Measurements from ENCODE around the gene RHOBTB3.
"Not testable (repeated sequence)": the region's sequence is repeated elsewhere in the genome, so short reads cannot be mapped to it uniquely, and the experiment has no call there.

The RHOBTB3 gene

GRCh38 chr5:95801961-95802360 is 70.8 kb downstream of the RHOBTB3 start:
- no peak for DNase-seq

- no peak for DNase-seq
Measured at GRCh38 chr5:95803271-95804148, 72.4 kb downstream of the RHOBTB3 start.

- no peak for DNase-seq
Measured at GRCh38 chr5:95804736-95805539, 73.8 kb downstream of the RHOBTB3 start.

DNA sequence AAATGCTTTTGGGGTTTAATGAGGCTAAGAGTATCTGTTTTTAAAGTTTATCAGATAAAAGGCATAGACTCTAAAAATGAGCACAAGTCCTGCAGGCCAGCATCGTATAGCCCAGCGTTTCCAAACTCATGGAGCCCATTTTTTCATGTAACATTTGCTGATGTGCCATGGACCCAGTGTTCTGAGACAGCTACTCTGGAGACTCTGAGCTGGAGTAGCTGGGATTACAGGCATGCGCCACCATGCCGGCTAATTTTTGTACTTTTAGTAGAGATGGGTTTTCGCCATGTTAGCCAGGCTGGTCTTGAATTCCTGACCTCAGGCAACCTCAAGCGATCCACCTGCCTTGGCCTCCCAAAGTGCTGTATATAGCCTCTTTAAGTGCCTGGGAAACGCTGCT is 75.6 kb downstream of the RHOBTB3 start:
- DNase-seq: no peak

GRCh38 chr5:95808013-95808685 is 77.0 kb downstream of the RHOBTB3 start:
- no peak for DNase-seq

DNA sequence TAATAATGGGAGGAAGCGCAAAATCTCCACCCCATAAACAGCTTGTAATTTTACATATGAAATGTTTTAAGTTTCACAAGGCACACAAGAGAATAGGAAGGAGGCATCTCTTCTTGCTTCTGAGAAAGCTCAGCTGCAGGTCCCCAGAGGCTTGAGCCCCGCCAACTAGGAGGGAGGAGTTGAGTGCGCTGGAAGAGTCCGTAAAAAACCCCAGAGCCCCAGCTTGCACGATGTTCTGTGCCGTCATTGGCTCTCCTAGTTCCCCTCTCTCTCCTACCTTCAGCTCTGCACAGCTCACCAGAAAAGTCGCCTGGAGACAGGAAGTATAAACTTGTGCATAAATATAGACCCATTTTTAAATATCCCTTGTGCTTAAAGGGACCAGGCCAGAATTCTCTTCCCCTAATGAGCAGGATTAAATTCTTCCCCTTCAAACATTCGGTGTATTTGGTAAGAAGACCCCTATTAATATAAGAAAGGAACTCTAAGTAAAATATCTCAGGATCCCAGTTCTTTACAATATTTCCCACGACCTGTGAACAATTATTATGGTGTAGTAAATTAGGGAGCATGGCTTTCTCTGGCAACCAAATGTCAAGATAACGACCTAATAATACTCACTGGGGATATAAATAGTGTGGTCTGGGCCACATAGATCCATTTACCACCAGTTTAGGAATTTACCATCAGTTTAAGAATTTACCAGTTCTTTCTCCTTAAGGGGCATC is 77.7 kb downstream of the RHOBTB3 start:
- DNase-seq: peak; percentile 33

GRCh38 chr5:95809414-95809960 is 78.4 kb downstream of the RHOBTB3 start:
- no peak for DNase-seq

DNA sequence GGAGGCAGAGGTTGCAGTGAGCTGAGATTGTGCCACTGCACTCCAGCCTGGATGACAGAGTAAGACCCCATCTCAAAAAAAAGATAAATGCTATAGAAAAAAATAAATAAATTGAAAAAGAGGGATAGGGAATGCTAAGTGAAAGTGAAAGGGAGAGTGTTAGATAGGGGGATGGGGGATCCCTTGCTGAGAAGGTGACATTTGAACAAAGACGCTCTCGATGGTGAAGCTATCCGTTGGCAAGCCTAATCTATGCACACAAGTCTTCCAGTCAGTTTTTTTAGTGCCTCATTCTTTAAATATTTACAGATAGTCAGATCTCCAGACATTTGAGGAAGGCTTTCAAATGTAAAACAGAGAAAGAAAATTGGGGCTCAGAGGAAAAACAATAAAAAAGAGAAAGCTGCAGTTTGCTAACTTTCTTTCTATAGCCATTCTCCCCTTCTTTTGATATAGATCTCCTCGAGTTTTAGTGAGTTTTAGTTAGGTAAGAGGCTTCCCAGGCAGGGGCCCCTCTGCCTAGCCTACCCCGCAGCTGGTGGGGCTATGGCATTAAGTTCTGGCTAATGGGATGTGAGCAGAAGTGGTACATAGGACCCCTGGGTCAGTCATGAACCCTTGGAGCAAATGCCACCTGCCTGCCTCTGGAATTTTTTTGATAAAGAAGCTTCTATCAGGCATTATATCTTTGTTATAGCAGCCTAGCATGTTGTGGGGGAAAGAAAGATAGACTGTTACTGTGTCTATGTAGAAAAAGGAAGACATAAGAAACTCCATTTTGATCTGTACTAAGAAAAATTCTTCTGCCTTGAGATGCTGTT is 79.4 kb downstream of the RHOBTB3 start:
- DNase-seq: no peak

DNA sequence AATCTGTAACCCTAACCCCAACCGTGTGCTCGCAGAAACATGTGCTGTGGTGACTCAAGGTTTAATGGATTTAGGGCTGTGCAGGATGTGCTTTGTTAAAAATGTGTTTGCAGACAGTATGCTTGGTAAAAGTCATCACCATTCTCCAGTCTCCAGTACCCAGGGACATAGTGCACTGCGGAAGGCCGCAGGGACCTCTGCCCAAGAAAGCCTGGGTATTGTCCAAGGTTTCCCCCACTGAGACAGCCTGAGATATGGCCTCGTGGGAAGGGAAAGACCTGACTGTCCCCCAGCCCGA is 79.9 kb downstream of the RHOBTB3 start:
- not testable (repeated sequence) for DNase-seq

GRCh38 chr5:95811461-95812073 is 80.4 kb downstream of the RHOBTB3 start:
- DNase-seq: not testable (repeated sequence)

GRCh38 chr5:95812074-95812471 is 80.9 kb downstream of the RHOBTB3 start:
- peak; percentile 49 for DNase-seq

- not testable (repeated sequence) for DNase-seq
Measured at GRCh38 chr5:95813035-95813434, 81.9 kb downstream of the RHOBTB3 start.

DNA sequence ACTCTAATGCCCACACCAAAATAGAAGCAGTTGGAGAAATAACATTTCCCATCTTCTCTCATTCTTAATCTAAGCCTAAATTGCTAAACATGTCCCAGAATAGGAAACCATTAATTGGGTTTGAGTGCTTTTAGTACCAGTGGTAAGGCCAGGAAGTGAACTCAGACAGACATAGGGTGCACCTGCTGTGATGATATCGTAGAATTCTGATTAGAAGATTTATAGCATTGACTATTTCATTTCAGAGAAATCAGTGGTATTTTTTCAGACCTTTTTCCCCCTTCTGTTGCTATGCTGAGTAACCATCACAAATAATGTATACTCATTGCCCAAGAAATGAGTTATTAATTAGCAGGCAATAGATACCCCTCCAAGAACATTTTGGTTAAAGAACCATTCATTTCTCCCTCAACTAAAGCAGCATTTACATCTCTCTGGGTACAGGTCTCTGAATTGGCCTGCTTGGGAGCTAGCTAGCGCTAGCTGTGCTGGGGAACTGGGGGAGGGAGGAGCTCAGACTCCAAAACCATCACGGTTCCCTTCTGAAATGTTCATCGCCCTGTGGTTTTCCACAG is 84.1 kb downstream of the RHOBTB3 start:
- no peak for DNase-seq

- DNase-seq: no peak
Measured at GRCh38 chr5:95816341-95816740, 85.2 kb downstream of the RHOBTB3 start.

GRCh38 chr5:95816776-95817175 is 85.6 kb downstream of the RHOBTB3 start:
- no peak for DNase-seq

GRCh38 chr5:95817430-95817829 is 86.3 kb downstream of the RHOBTB3 start:
- DNase-seq: no peak

DNA sequence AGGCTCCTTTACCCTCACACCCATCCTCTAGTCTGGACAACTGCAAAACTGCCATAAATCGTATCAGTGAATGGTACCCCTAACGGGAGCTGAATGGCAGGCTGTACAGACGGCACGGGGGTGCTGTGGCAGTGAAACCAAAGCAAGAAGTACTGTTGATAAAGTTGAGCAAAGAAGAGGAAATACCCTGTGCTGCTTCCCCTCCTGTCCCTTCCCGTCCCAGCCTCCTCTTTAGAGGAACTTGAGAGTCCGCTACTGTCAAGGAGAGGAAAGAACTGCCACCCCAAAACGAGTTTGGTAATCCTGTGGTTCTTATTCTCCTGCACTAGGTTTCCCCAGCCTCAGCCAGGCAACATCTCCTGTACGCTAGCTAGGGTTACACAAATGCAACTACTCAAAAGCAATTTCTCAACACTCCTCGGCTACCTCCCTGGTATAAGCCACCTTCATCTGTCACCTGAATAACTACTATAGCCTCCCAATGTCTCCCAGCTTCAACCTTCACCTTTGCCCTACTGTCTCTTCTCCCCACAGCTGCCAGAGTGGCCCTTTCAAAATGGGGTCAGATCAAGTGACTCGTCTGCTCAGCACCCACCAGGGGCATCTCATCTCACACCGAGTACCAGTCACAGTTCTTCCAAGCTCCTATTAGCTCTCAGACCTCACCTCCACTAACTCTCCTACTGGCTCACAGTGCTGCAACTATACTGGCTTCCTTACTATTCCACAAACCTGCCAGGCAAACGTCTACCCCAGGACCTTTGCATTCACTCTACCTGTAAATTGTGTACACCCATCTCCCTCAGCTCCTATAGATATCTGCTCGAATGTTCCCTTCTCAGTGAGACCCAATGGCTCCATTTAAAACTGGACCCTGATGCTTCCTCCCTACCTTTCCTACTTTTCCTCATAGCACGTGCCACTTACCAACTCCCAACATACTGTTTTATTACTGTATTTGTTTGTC is 87.3 kb downstream of the RHOBTB3 start:
- peak; percentile 53 for DNase-seq

DNA sequence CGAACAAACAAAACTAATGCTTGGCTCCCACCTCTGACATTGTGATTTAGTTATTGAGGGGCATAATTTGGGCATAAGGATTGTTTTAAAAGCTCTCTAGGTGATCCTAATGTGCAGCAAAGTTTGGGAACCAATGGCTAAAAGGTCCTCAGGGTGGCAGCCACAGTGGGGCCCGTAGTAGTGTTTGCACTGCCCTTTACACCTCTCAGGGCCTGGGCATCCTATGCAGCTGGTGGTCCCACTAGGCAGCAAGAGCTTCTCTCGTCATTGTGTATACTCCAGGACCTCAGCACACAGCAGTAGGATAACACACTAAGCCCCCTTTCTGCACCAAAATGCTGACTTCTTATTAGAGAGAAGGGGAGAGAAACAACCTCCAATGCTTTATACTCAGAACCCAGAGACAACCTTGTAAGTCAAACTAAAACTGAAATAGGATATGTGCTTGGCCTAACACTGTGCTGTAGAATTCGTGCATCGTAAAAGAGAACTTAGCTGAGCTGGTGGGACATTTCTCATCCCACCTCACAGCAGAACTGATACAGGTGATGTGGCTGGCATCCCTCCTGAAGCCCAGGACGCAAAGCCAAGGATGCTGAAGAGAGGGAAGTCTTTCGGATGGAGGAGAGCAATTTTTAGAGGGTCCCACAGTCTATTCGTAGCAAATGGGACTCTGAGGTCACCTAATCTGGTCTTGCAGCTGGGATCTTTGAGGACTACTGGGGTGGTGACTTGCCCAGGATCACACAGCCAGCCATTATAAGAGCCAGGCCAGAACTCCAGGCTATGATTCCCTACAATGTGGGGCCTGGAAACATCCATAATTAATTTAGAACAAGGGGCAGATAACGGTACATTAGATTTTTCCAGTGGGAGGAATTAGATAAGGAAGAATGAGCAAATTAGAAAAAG is 90.2 kb downstream of the RHOBTB3 start:
- no peak for DNase-seq
